Germinal center (tissue), 1 donor: ENCODE data around the gene CLSTN1.
A peak's percentile ranks its signal among the peaks of the same experiment; 100 is the strongest.

Experiments
- DNase-seq: peaks from one replicate; pipeline ENCODE4 v3.0.0; 2012; ENCODE audit warnings: mixed read lengths, low spot score

The CLSTN1 gene

GRCh38 chr1:9823943-9824701, at the start of gene CLSTN1:
Gene CLSTN1, minus strand, starts transcription at chr1:9823965. Its CDS starts 232 bp downstream, at chr1:9823733.
- peak; percentile 97 for DNase-seq

- no peak for DNase-seq
Measured at GRCh38 chr1:9873385-9873784, 49.6 kb upstream of the CLSTN1 start.

- no peak for DNase-seq
Measured at GRCh38 chr1:9872430-9873165, 48.8 kb upstream of the CLSTN1 start.

- no peak for DNase-seq
Measured at GRCh38 chr1:9871707-9872425, 48.1 kb upstream of the CLSTN1 start.

GRCh38 chr1:9871021-9871420, 47.3 kb upstream of the CLSTN1 start:
- DNase-seq, result no peak

GRCh38 chr1:9870572-9870971, 46.8 kb upstream of the CLSTN1 start:
- DNase-seq, result no peak

- no peak for DNase-seq
Measured at GRCh38 chr1:9869831-9870251, 46.1 kb upstream of the CLSTN1 start.

GRCh38 chr1:9868244-9868590, 44.5 kb upstream of the CLSTN1 start:
- no peak for DNase-seq

GRCh38 chr1:9867408-9868243, 43.9 kb upstream of the CLSTN1 start:
- DNase-seq, result peak; percentile 83

- DNase-seq, result no peak
Measured at GRCh38 chr1:9866836-9867235, 43.1 kb upstream of the CLSTN1 start.

GRCh38 chr1:9865724-9866123, 42.0 kb upstream of the CLSTN1 start:
- DNase-seq, result no peak

GRCh38 chr1:9863371-9863770, 39.6 kb upstream of the CLSTN1 start:
- DNase-seq, result no peak

GRCh38 chr1:9861360-9861759, 37.6 kb upstream of the CLSTN1 start:
- no peak for DNase-seq

- no peak for DNase-seq
Measured at GRCh38 chr1:9860887-9861286, 37.1 kb upstream of the CLSTN1 start.

GRCh38 chr1:9859281-9860014, 35.7 kb upstream of the CLSTN1 start:
- DNase-seq, result no peak

GRCh38 chr1:9858293-9859035, 34.7 kb upstream of the CLSTN1 start:
- no peak for DNase-seq

GRCh38 chr1:9855186-9855585, 31.4 kb upstream of the CLSTN1 start:
- DNase-seq, result no peak

- no peak for DNase-seq
Measured at GRCh38 chr1:9853249-9853595, 29.5 kb upstream of the CLSTN1 start.

GRCh38 chr1:9852410-9853248, 28.9 kb upstream of the CLSTN1 start:
- DNase-seq, result no peak

GRCh38 chr1:9852004-9852403, 28.2 kb upstream of the CLSTN1 start:
- no peak for DNase-seq
